ENCODE results near the gene C1orf141. TPM values are rescaled to one million over a fixed set of nuclear protein-coding genes. Genes with fewer than 3 reads are reported as not detected.

The C1orf141 gene
- total and polyA plus RNA-seq, 2 of the 8 experiments (the other 6 are each of a cell fraction or from before 2014, with no cell fraction given): not detected

- Histone ChIP-seq H4K91ac (replicated peaks; ENCODE audit: insufficient read length, low read length) (no peak overlapping the region), H3K23me2 (ENCODE audit: low read depth, low read length) (peaks cover 7% of the 10 kb centered on the region), H3K4ac (replicated peaks; ENCODE audit: insufficient read length, low read depth, low read length) (no peak overlapping the region), H3K56ac (replicated peaks; ENCODE audit: insufficient read length, low read depth, low read length) (no peak overlapping the region), H4K5ac (ENCODE audit: insufficient read length, low read depth, low read length) (no peak overlapping the region), H2BK15ac (ENCODE audit: low read length) (no peak overlapping the region), H2BK20ac (ENCODE audit: low read length) (no peak overlapping the region), H3K9ac (replicated peaks in 1 of 4; ENCODE audit: extremely low read depth in 1 of 4, low read depth in 3 of 4, low read length in 3 of 4) (no peak overlapping the region), H2AK5ac (ENCODE audit: low read depth, low read length) (no peak overlapping the region), H3K18ac (ENCODE audit: extremely low read depth, low read length) (no peak overlapping the region), H4K20me1 (replicated peaks in 1 of 2; ENCODE audit: control insufficient read depth in 1 of 2, insufficient read depth in 2 of 2, low read length in 2 of 2) (peaks cover 0 to 4% of the 10 kb centered on the region in 2 experiments), H2BK12ac (ENCODE audit: low read depth, low read length) (no peak overlapping the region), H3K4me1 (replicated peaks in 1 of 4; ENCODE audit: control insufficient read depth in 3 of 4, insufficient read depth in 4 of 4, low read length in 3 of 4) (peaks cover 0 to 4% (median 2%) of the 10 kb centered on the region in 4 experiments; a peak in 1 of 7 replicates), H3K79me1 (ENCODE audit: low read depth, low read length) (no peaks in the 10 kb centered on the region), H3K36me3 (ENCODE audit: control insufficient read depth in 2 of 4, insufficient read depth in 4 of 4, low read length in 3 of 4) (peaks cover 0 to 8% (median 0%) of the 10 kb centered on the region in 4 experiments; a peak in 1 of 8 replicates), H3K27ac (ENCODE audit: low read depth, low read length) (no peak overlapping the region), H3K14ac (ENCODE audit: insufficient read length) (no peak overlapping the region), H3K9me3 (ENCODE audit: insufficient read depth in 2 of 2, low read depth in 1 of 2, low read length in 1 of 2) (no peaks in the 10 kb centered on the region), H2AFZ (ENCODE audit: low read length) (no peak overlapping the region), H2BK5ac (ENCODE audit: low read depth, low read length) (no peak overlapping the region), H3K23ac (ENCODE audit: insufficient read length) (no peak overlapping the region), H3K79me2 (ENCODE audit: control insufficient read depth in 1 of 2, insufficient read depth in 2 of 2, low read length in 2 of 2) (no peaks in the 10 kb centered on the region; a peak in 1 of 4 replicates), H3K4me3 (ENCODE audit: extremely low read depth in 1 of 4, insufficient read depth in 2 of 4, low read depth in 3 of 4, low read length in 4 of 4) (no peak overlapping the region), H4K8ac (ENCODE audit: extremely low read depth, insufficient read depth, low read length) (no peak overlapping the region), H3K27me3 (replicated peaks in 1 of 4; ENCODE audit: control insufficient read depth in 3 of 4, extremely low read depth in 1 of 4, insufficient read depth in 3 of 4, low read length in 3 of 4) (no peaks in the 10 kb centered on the region; a peak in 1 of 7 replicates), H2BK120ac (replicated peaks; ENCODE audit: low read depth, low read length) (no peak overlapping the region), H3K4me2 (ENCODE audit: insufficient read depth in 1 of 2, low read depth in 2 of 2, low read length in 2 of 2) (no peak overlapping the region)
- 69% methylated on average over 4 of the region's 4 CpGs; no CpG with 5 or more reads in 1 of the 2 experiments for WGBS, 2 experiments (ENCODE audit: extremely low coverage in 1 of 2, insufficient coverage in 1 of 2, insufficient read length in 1 of 2, insufficient replicate concordance in 2 of 2, low coverage in 1 of 2, low lambda C conversion rate in 2 of 2, missing lambda C conversion rate in 1 of 2)
- FAIRE-seq (no peak), DNase-seq (ENCODE audit: low read depth in 1 of 2, low spot score in 2 of 2) (no peak)
- TF ChIP-seq FOSL1 (IDR thresholded peaks at IDR 0.05; ENCODE audit: insufficient read depth, low read depth, low read length) (no peak), EP300 (IDR thresholded peaks at IDR 0.05; ENCODE audit: borderline replicate concordance in 1 of 2, low read depth in 2 of 2, low read length in 2 of 2) (no peak), EGR1 (IDR thresholded peaks at IDR 0.05; ENCODE audit: borderline replicate concordance, low read depth, low read length) (no peak), MAX (IDR thresholded peaks at IDR 0.05) (no peak), CHD2 (IDR thresholded peaks at IDR 0.05; ENCODE audit: low read length) (no peak), KDM1A (IDR thresholded peaks at IDR 0.05; ENCODE audit: borderline replicate concordance, low read length) (no peak), BACH1 (IDR thresholded peaks at IDR 0.05; ENCODE audit: low read length) (no peak), CTCF (IDR thresholded peaks at IDR 0.05; ENCODE audit: control extremely low read depth in 1 of 3, insufficient read depth in 1 of 3, low read depth in 1 of 3, low read length in 3 of 3) (no peak), SIX5 (IDR thresholded peaks at IDR 0.05; ENCODE audit: low read depth, low read length) (no peak)
- ChIA-PET POLR2A (ENCODE audit: partially characterized antibody) (no interaction called here), CTCF (ENCODE audit: partially characterized antibody) (interaction anchor here (1.0 to 5.6 kb wide), 2 partner anchors 10 to 98 kb away, joined by 3 to 25 read pairs; no protein-coding TSS in a partner anchor)
Observed at GRCh38 chr1:67051196-67051595, 83.6 kb downstream of the C1orf141 start.

Data from H1 (cell line).